OCI-LY1 (cell line): ENCODE results near the gene TMEM47.

Source experiments
- CTCF ChIP-seq: fragments of 200-600 bp; sonication (generic), shearing (Covaris generic); IDR thresholded peaks from 2 replicates; pipeline ENCODE4 v1.5.1; 2017; ENCODE audit warnings: mild to moderate bottlenecking, antibody characterized with exemption, low read length, moderate library complexity, mixed read lengths
- EZH2 ChIP-seq: fragments of 200-600 bp; sonication (generic), shearing (Covaris generic); IDR thresholded peaks from 2 replicates; pipeline ENCODE4 v1.8.0; 2017; ENCODE audit warnings: borderline replicate concordance, mixed run types, mild to moderate bottlenecking, antibody characterized with exemption, low read length, moderate library complexity, mixed read lengths

- TF ChIP-seq CTCF, result no peak
- TF ChIP-seq EZH2, result no peak
Measured at GRCh38 chrX:34631479-34632220, 25.4 kb downstream of the TMEM47 start.
